Fibroblast of skin of left quadriceps (primary cell): Measurements from ENCODE around the gene C12orf75.
"Not testable (repeated sequence)": the region's sequence is repeated elsewhere in the genome, so short reads cannot be mapped to it uniquely, and the experiment has no call there.

ENCODE experiments used
- DNase-seq, 2 experiments: peaks; one replicate each; pipeline ENCODE4 v3.0.0-alpha.2; 2013; ENCODE audit warnings: low read depth in 2 of 2

C12orf75 gene

DNA sequence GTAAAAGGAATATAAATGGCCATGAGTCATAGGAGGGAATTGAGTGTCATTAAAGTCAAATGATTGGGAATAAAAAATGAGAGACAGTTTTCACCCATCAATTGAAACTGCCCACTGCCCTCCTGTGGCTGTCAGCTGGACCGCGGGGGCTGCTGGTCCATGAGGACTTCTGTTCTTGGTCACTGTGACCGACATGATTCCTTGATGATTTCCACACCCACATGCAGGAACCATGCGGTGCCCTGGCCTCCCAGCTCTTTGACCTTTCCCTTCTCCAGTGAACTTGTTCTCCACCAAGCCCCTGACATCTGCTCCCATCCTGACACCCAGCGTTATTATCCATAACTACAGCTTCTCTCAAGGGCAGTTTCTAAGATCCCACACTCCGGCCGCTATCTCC, 48.4 kb downstream of the C12orf75 start:
- DNase-seq = no peak

GRCh38 chr12:105382771-105383622, 52.5 kb downstream of the C12orf75 start:
- DNase-seq = peak; percentile 46 to 60

GRCh38 chr12:105384220-105384619, 53.7 kb downstream of the C12orf75 start:
- DNase-seq = no peak

GRCh38 chr12:105384916-105385535, 54.5 kb downstream of the C12orf75 start:
- peak; percentile 37 for DNase-seq

DNA sequence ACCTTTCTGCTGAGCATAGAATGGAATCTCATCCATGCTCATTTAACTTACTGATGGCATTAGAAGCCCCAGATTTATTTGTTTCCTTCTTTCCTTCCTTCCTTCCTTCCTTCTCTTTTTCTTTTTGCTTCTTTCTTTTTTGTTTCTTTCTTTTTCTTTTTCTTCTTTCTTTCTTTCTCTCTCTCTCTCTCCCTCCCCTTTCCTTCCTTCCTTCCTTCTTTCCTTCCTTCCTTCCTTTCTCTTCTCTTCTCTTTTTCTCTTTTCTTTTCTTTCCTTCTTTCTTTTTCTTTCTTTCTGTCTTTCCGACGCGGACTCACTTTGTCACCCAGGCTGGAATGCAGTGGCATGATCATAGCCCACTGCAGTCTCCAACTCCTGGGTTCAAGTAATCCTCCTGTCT, 55.9 kb downstream of the C12orf75 start:
- no peak for DNase-seq

GRCh38 chr12:105391231-105391630, 60.7 kb downstream of the C12orf75 start:
- DNase-seq = no peak

DNA sequence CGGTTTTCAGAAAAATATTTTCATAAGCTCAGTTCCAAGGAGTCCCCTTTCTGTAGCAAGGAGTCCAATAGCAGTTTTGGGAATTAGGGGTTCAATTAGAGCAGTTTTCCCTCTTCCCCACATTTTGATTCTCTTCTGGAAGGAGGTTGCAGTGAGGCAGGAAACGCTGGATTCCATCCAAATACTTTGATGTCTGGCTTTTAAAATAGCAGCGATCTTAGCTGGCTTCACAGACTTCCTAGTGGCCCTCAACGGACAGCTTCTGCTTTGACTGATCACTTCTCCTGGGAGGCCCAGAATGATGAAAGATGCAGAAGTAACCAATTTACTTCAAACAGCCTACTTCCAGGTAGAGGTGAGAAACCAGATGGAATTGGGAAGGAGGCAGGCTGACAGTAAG, 63.1 kb downstream of the C12orf75 start:
- DNase-seq = no peak

- no peak for DNase-seq
Measured at GRCh38 chr12:105396024-105396423, 65.5 kb downstream of the C12orf75 start.

DNA sequence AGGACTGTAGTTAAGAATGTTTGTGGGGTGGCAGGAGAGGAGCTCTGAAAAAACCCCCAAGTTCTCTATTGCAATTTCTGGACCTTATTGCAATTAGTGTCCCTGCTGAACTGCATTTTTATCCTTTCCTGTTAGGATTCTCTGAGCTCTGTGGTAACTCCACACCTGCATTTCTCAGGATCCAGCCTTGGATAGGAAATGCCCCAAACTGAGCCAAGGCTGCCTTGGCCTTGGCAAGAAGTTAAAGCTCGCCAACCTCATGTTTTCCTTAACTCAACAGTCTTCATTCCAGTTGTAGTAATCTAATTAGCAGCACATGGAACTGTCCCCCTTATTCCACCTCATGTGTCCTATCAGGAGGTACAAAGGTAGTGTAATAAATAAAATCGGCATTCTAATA, 66.5 kb downstream of the C12orf75 start:
- no peak for DNase-seq

DNA sequence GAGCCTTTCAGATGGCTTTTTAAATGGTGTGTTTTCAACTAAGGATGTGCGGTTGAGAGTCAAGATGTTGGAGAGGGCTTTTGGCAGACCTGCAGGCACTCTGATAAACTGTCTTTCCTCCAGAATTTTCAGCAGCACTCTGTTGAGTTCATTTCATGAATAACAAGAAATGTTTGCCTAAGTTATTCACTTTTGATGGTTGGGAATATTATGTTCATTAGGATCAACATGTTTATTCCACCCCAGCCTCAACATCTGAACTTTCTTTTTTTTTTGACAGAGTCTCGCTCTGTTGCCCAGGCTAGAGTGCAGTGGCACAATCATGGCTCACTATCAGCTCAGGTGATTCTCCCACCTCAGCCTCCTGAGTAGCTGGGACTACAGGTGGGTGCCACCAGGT, 68.4 kb downstream of the C12orf75 start:
- DNase-seq = no peak

DNA sequence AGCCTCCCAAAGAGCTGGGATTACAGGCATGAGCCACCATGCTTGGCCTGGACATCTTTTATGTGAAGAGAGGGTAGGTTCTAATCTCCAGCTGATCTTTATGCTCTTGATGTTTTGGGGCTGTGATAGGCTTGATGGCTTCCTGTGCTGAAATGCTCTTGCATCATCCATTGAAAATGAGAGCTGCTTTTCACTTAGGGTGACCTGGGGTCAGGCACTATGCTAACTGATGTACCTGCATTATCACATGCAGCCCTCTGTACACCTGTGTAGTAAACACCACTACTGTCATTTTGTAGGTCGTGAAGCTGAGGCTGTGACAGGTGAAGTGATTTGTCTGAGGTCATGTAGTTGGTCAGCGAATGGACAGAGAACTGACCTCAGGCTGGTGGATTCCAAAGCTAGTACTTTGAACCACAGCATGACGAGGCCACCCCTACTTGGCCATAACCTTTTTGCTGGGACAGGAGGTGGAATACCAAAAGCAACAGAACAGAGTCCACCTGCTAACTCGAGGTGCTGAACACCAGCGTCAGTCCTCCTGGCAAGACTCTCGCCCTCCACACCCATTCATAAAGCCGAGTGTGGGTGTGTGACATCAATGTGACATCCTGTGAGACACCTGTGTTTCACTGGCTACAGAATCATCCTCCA, 69.1 kb downstream of the C12orf75 start:
- DNase-seq = no peak

- no peak for DNase-seq
Measured at GRCh38 chr12:105400227-105400626, 69.7 kb downstream of the C12orf75 start.

DNA sequence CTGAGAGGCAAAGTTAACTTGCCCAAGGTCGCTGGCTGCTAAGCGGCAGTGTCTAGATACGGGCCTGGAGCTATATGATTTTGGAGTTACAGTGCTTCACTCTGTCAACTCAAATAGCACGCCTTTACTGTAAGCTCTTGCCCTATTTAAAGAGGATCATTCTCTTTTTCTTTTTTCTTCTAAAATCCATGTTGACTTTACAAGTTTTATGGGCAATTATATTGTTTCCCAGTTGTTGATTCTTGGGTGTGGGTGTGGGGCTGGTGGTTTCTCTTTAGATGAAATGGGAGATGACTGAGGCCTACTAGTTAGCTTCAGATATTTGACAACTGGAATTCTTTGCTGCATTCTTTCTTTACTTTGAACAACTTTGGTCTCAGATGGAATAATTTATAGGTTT, 70.7 kb downstream of the C12orf75 start:
- DNase-seq = no peak

- DNase-seq = no peak
Measured at GRCh38 chr12:105402366-105402765, 71.9 kb downstream of the C12orf75 start.

DNA sequence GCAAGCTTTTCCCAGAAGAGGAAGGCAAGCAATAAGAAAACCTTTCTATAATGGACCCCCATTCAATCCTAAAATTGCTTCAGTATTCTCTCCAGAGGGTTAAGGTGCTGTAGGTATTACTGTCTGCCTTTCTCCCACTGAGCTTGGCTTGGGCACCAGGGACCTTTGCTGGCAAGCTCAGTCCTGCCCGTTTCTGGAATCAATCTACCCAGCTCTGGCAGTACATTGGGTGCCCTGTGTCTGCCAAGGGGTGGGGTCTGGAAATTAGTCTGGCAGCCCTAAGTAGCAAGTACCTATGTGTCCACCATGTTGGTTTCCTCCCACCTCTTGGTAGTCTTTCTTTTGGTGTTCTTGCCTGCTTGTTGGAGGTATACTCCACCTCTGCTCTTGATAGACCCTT, 72.6 kb downstream of the C12orf75 start:
- DNase-seq = no peak

DNA sequence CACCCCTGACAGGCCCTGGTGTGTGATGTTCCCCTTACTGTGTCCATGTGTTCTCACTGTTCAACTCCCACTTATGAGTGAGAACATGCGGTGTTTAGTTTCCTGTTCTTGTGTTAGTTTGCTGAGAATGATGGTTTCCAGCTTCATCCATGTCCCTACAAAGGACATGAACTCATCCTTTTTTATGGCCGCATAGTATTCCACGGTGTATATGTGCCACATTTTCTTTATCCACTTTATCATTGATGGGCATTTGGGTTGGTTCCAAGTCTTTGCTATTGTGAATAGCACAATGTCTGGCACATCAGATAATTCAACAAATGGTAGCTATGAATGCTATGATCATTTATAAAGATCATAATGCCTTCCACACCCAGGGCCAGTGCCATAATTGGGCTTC, 73.6 kb downstream of the C12orf75 start:
- DNase-seq = not testable (repeated sequence)

- no peak for DNase-seq
Measured at GRCh38 chr12:105406497-105406896, 76.0 kb downstream of the C12orf75 start.

- DNase-seq = no peak
Measured at GRCh38 chr12:105409279-105409678, 78.8 kb downstream of the C12orf75 start.

GRCh38 chr12:105409801-105410471, 79.4 kb downstream of the C12orf75 start:
- DNase-seq = peak; percentile 54 to 55

- DNase-seq = no peak
Measured at GRCh38 chr12:105413911-105414487, 83.5 kb downstream of the C12orf75 start.

DNA sequence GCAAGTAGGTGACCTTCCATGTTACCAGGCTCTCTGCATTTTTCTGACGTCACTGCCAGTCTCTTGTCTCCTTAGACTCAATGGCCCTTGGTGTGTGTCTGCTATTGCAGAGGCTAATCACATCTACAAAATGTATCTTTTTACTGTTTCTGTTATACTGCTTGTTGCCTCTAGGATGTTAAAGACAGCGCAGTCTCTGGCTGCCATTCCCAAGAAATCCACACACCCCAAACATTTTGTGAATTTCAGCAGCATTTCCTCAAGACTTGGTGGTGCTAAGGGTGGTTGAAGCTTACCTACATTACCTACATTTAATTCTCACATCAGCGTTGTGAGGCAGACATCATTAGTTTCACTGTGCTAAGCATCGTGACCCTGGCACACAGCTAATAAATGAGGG, 87.2 kb downstream of the C12orf75 start:
- no peak for DNase-seq

DNA sequence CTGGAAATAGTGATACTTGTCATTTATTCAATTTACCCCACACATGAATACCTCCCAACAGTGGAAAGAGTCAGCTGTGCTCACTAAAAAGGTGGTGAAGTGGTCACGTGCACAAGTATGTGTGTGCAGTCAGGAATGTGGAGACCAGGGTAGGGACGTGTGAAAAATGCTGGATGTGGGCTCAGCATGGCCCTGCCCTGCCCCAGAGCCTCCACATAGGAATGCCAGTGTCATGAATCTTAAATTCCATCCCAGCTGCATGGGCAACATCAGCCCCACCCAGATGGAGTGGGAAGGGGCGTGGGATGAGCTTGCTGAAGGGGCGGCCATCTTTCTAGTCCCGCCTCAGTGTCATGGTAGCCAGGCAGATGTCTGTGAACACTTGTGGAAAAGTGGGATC, 87.7 kb downstream of the C12orf75 start:
- DNase-seq = peak; percentile 86 to 89
